ENCODE data around the gene TRIM56.

Gene TRIM56

GRCh38 chr7:101113836-101114235 lies 28.6 kb downstream of the TRIM56 start:
- H2BK12ac ChIP-seq (ENCODE audit: low read length in 2 of 2), result peak overlapping the region; percentile 76 to 100
- H3K4me1 ChIP-seq (ENCODE audit: control insufficient read depth, insufficient read depth, low read depth, low read length), result peaks cover 33% of the 10 kb centered on the region
- peak overlapping the region in 1 of 2 experiments; percentile 87 for H3K14ac ChIP-seq (ENCODE audit: low read length in 2 of 2)
- no peak overlapping the region for H4K8ac ChIP-seq (ENCODE audit: low read length)
- peak overlapping the region; percentile 26 to 93 for H3K18ac ChIP-seq (ENCODE audit: low read depth in 1 of 2, low read length in 2 of 2)
- H2AFZ ChIP-seq (ENCODE audit: low read depth, low read length), result peak overlapping the region; percentile 58
- H2AK5ac ChIP-seq (ENCODE audit: low read length, severe bottlenecking), result peak overlapping the region; percentile 18
- H3K36me3 ChIP-seq (ENCODE audit: control insufficient read depth in 1 of 2, insufficient read depth in 2 of 2, low read depth in 1 of 2, low read length in 2 of 2), result no peaks in the 10 kb centered on the region
- H3K9ac ChIP-seq (ENCODE audit: low read length), result peak overlapping the region; percentile 37
- peak overlapping the region; percentile 46 for H3K27ac ChIP-seq (ENCODE audit: low read length, poor library complexity, severe bottlenecking)
- H2BK5ac ChIP-seq (ENCODE audit: low read depth, low read length, poor library complexity, severe bottlenecking), result no peak overlapping the region
- H3K27me3 ChIP-seq (ENCODE audit: control insufficient read depth in 1 of 2, insufficient read depth in 1 of 2, low read length in 2 of 2), result no peaks in the 10 kb centered on the region
- DNase-seq, result no peak
- no peaks in the 10 kb centered on the region for H3K9me3 ChIP-seq (ENCODE audit: control insufficient read depth, low read length)
- peak overlapping the region; percentile 60 to 69 for H3K4ac ChIP-seq (ENCODE audit: low read depth in 1 of 2, low read length in 2 of 2)
- no peak overlapping the region for H3K4me3 ChIP-seq (ENCODE audit: insufficient read depth in 1 of 2, low read depth in 1 of 2, low read length in 2 of 2)
- H2BK120ac ChIP-seq (ENCODE audit: low read depth, low read length), result no peak overlapping the region
- H4K91ac ChIP-seq (ENCODE audit: low read length), result peak overlapping the region; percentile 93
- H3K23ac ChIP-seq (ENCODE audit: low read length in 2 of 2), result no peak overlapping the region
- no peaks in the 10 kb centered on the region for H3K79me1 ChIP-seq (replicated peaks; ENCODE audit: low read length, poor library complexity, severe bottlenecking)
- no peak overlapping the region for H2BK15ac ChIP-seq (ENCODE audit: low read depth, poor library complexity, severe bottlenecking)
- no peak overlapping the region for H3K4me2 ChIP-seq (ENCODE audit: low read length, poor library complexity, severe bottlenecking)
- WGBS, result 73% methylated on average over 10 of the region's 11 CpGs

- peak overlapping the region; percentile 37 for H3K9ac ChIP-seq (ENCODE audit: low read length)
- H2AK5ac ChIP-seq (ENCODE audit: low read length, severe bottlenecking), result peak overlapping the region; percentile 18
- H3K27me3 ChIP-seq (ENCODE audit: control insufficient read depth in 1 of 2, insufficient read depth in 1 of 2, low read length in 2 of 2), result no peaks in the 10 kb centered on the region
- WGBS, result 18% methylated on average over 5 of the region's 8 CpGs
- peak overlapping the region; percentile 26 to 93 for H3K18ac ChIP-seq (ENCODE audit: low read depth in 1 of 2, low read length in 2 of 2)
- H3K14ac ChIP-seq (ENCODE audit: low read length in 2 of 2), result no peak overlapping the region
- no peak overlapping the region for H3K4me2 ChIP-seq (ENCODE audit: low read length, poor library complexity, severe bottlenecking)
- H2BK15ac ChIP-seq (ENCODE audit: low read depth, poor library complexity, severe bottlenecking), result peak overlapping the region; percentile 39
- H3K23ac ChIP-seq (ENCODE audit: low read length in 2 of 2), result no peak overlapping the region
- peak overlapping the region; percentile 58 for H2AFZ ChIP-seq (ENCODE audit: low read depth, low read length)
- H3K4me3 ChIP-seq (ENCODE audit: insufficient read depth in 1 of 2, low read depth in 1 of 2, low read length in 2 of 2), result no peak overlapping the region
- peak overlapping the region; percentile 87 for H4K8ac ChIP-seq (ENCODE audit: low read length)
- peak overlapping the region; percentile 46 for H3K27ac ChIP-seq (ENCODE audit: low read length, poor library complexity, severe bottlenecking)
- peak overlapping the region; percentile 93 for H4K91ac ChIP-seq (ENCODE audit: low read length)
- peak overlapping the region; percentile 76 to 100 for H2BK12ac ChIP-seq (ENCODE audit: low read length in 2 of 2)
- H3K4me1 ChIP-seq (ENCODE audit: control insufficient read depth, insufficient read depth, low read depth, low read length), result peaks cover 28% of the 10 kb centered on the region
- H2BK5ac ChIP-seq (ENCODE audit: low read depth, low read length, poor library complexity, severe bottlenecking), result no peak overlapping the region
- H3K36me3 ChIP-seq (ENCODE audit: control insufficient read depth in 1 of 2, insufficient read depth in 2 of 2, low read depth in 1 of 2, low read length in 2 of 2), result no peaks in the 10 kb centered on the region
- no peak for DNase-seq
- no peaks in the 10 kb centered on the region for H3K79me1 ChIP-seq (replicated peaks; ENCODE audit: low read length, poor library complexity, severe bottlenecking)
- peak overlapping the region; percentile 69 to 71 for H3K4ac ChIP-seq (ENCODE audit: low read depth in 1 of 2, low read length in 2 of 2)
- peak overlapping the region; percentile 85 for H2BK120ac ChIP-seq (ENCODE audit: low read depth, low read length)
- no peaks in the 10 kb centered on the region for H3K9me3 ChIP-seq (ENCODE audit: control insufficient read depth, low read length)
These were observed 29.2 kb downstream of the TRIM56 start for GRCh38 chr7:101114492-101114891.

GRCh38 chr7:101115215-101115614 lies 29.9 kb downstream of the TRIM56 start:
- Histone ChIP-seq H3K18ac (ENCODE audit: low read depth in 1 of 2, low read length in 2 of 2) (peak overlapping the region; percentile 3 to 13), H2BK5ac (ENCODE audit: low read depth, low read length, poor library complexity, severe bottlenecking) (no peak overlapping the region), H3K9me3 (ENCODE audit: control insufficient read depth, low read length) (no peaks in the 10 kb centered on the region), H2BK12ac (ENCODE audit: low read length in 2 of 2) (peak overlapping the region in 1 of 2 experiments; percentile 40), H2AK5ac (ENCODE audit: low read length, severe bottlenecking) (peak overlapping the region; percentile 96), H2BK120ac (ENCODE audit: low read depth, low read length) (no peak overlapping the region), H4K91ac (ENCODE audit: low read length) (no peak overlapping the region), H3K14ac (ENCODE audit: low read length in 2 of 2) (peak overlapping the region in 1 of 2 experiments; percentile 10), H3K9ac (ENCODE audit: low read length) (no peak overlapping the region), H3K4me1 (ENCODE audit: control insufficient read depth, insufficient read depth, low read depth, low read length) (peaks cover 33% of the 10 kb centered on the region), H3K4me3 (ENCODE audit: insufficient read depth in 1 of 2, low read depth in 1 of 2, low read length in 2 of 2) (no peak overlapping the region), H2AFZ (ENCODE audit: low read depth, low read length) (no peak overlapping the region), H3K27ac (ENCODE audit: low read length, poor library complexity, severe bottlenecking) (no peak overlapping the region), H3K79me1 (replicated peaks; ENCODE audit: low read length, poor library complexity, severe bottlenecking) (no peaks in the 10 kb centered on the region), H3K23ac (ENCODE audit: low read length in 2 of 2) (no peak overlapping the region), H4K8ac (ENCODE audit: low read length) (no peak overlapping the region), H3K4me2 (ENCODE audit: low read length, poor library complexity, severe bottlenecking) (no peak overlapping the region), H3K27me3 (ENCODE audit: control insufficient read depth in 1 of 2, insufficient read depth in 1 of 2, low read length in 2 of 2) (no peaks in the 10 kb centered on the region), H3K36me3 (ENCODE audit: control insufficient read depth in 1 of 2, insufficient read depth in 2 of 2, low read depth in 1 of 2, low read length in 2 of 2) (no peaks in the 10 kb centered on the region), H2BK15ac (ENCODE audit: low read depth, poor library complexity, severe bottlenecking) (peak overlapping the region; percentile 31), H3K4ac (ENCODE audit: low read depth in 1 of 2, low read length in 2 of 2) (peak overlapping the region in 1 of 2 experiments; percentile 65)
- WGBS, result 83% methylated on average over 3 of the region's 3 CpGs
- DNase-seq, result no peak

- Histone ChIP-seq H3K14ac (ENCODE audit: low read length in 2 of 2) (peak overlapping the region in 1 of 2 experiments; percentile 95), H2BK15ac (ENCODE audit: low read depth, poor library complexity, severe bottlenecking) (peak overlapping the region; percentile 66), H3K4me3 (ENCODE audit: insufficient read depth in 1 of 2, low read depth in 1 of 2, low read length in 2 of 2) (no peak overlapping the region), H3K4ac (ENCODE audit: low read depth in 1 of 2, low read length in 2 of 2) (peak overlapping the region; percentile 78 to 97), H3K79me1 (replicated peaks; ENCODE audit: low read length, poor library complexity, severe bottlenecking) (no peaks in the 10 kb centered on the region), H3K9ac (ENCODE audit: low read length) (peak overlapping the region; percentile 57), H3K9me3 (ENCODE audit: control insufficient read depth, low read length) (no peaks in the 10 kb centered on the region), H2BK120ac (ENCODE audit: low read depth, low read length) (peak overlapping the region; percentile 81), H3K23ac (ENCODE audit: low read length in 2 of 2) (peak overlapping the region in 1 of 2 experiments; percentile 24), H3K4me1 (ENCODE audit: control insufficient read depth, insufficient read depth, low read depth, low read length) (peaks cover 35% of the 10 kb centered on the region), H3K27ac (ENCODE audit: low read length, poor library complexity, severe bottlenecking) (peak overlapping the region; percentile 98), H4K8ac (ENCODE audit: low read length) (peak overlapping the region; percentile 20), H4K91ac (ENCODE audit: low read length) (peak overlapping the region; percentile 34), H2BK5ac (ENCODE audit: low read depth, low read length, poor library complexity, severe bottlenecking) (peak overlapping the region; percentile 90), H2AFZ (ENCODE audit: low read depth, low read length) (no peak overlapping the region), H2AK5ac (ENCODE audit: low read length, severe bottlenecking) (peak overlapping the region; percentile 95), H3K36me3 (ENCODE audit: control insufficient read depth in 1 of 2, insufficient read depth in 2 of 2, low read depth in 1 of 2, low read length in 2 of 2) (no peaks in the 10 kb centered on the region), H2BK12ac (ENCODE audit: low read length in 2 of 2) (peak overlapping the region; percentile 22 to 100), H3K27me3 (ENCODE audit: control insufficient read depth in 1 of 2, insufficient read depth in 1 of 2, low read length in 2 of 2) (no peaks in the 10 kb centered on the region), H3K18ac (ENCODE audit: low read depth in 1 of 2, low read length in 2 of 2) (peak overlapping the region; percentile 18 to 97), H3K4me2 (ENCODE audit: low read length, poor library complexity, severe bottlenecking) (no peak overlapping the region)
- no peak for DNase-seq
- WGBS, result 71% methylated on average over 10 of the region's 10 CpGs
These were observed 31.6 kb downstream of the TRIM56 start for GRCh38 chr7:101116898-101117297.
